CD4-positive, alpha-beta memory T cell (primary cell): Measurements from ENCODE around the gene SERPINE3. TPM values are rescaled to one million over a fixed set of nuclear protein-coding genes. Genes with fewer than 3 reads are reported as not detected.

Experiments
- CTCF ChIA-PET: fragments of 350-600 bp; sonication (Branson Sonifier 250); formaldehyde crosslinking; loops from one replicate; lab custom pipeline; 2021; ENCODE audit warnings: inconsistent platforms; ENCODE audit not compliant: partially characterized antibody; lab: Charles Lee
- POLR2A ChIA-PET: fragments of 350-600 bp; sonication (Branson Sonifier 250); formaldehyde crosslinking; loops from one replicate; lab custom pipeline; 2021; ENCODE audit not compliant: partially characterized antibody; lab: Charles Lee
- DNase-seq, 5 donors: peaks; one replicate each; pipeline versions ENCODE4 v3.0.0 to v3.0.0-alpha.2; 2020 to 2022; ENCODE audit warnings: mixed read lengths in 1 of 5
- H3K27ac ChIP-seq: one replicate; pipeline ENCODE4 v1.7.0; 2013; ENCODE audit warnings: low read depth, low read length
- H3K27me3 ChIP-seq: 2 replicates; pipeline ENCODE4 v1.7.0; 2013; ENCODE audit warnings: mild to moderate bottlenecking, low read length, moderate library complexity; ENCODE audit not compliant: insufficient read depth
- H3K36me3 ChIP-seq: 2 replicates; pipeline ENCODE4 v1.7.0; 2013; ENCODE audit warnings: mild to moderate bottlenecking, low read length, moderate library complexity; ENCODE audit not compliant: insufficient read depth
- H3K4me1 ChIP-seq: 2 replicates; pipeline ENCODE4 v1.7.0; 2013; ENCODE audit warnings: mild to moderate bottlenecking, low read length, moderate library complexity; ENCODE audit not compliant: insufficient read depth
- H3K4me3 ChIP-seq, 2 donors: one replicate each; pipeline ENCODE4 v1.7.0; 2013; ENCODE audit warnings: low read length in 2 of 2, mild to moderate bottlenecking in 1 of 2
- H3K9me3 ChIP-seq, 2 donors: one replicate each; pipeline ENCODE4 v1.7.0; 2013; ENCODE audit warnings: low read length in 2 of 2, control low read depth in 1 of 2; ENCODE audit not compliant: control insufficient read depth in 1 of 2
- H3K27ac Mint-ChIP-seq, 7 donors: one replicate each; pipeline ENCODE4 v1.8.0; 2020 to 2021; ENCODE audit warnings: mixed read lengths in 7 of 7, mild to moderate bottlenecking in 6 of 7, inconsistent platforms in 3 of 7, moderate library complexity in 3 of 7
- H3K27me3 Mint-ChIP-seq, 2 donors: one replicate each; pipeline ENCODE4 v1.8.0; 2020 to 2021; ENCODE audit warnings: mixed read lengths in 2 of 2
- H3K36me3 Mint-ChIP-seq, 2 donors: one replicate each; pipeline ENCODE4 v1.8.0; 2020 to 2021; ENCODE audit warnings: mixed read lengths in 2 of 2, inconsistent platforms in 1 of 2, mild to moderate bottlenecking in 1 of 2
- H3K4me1 Mint-ChIP-seq, 4 donors: one replicate each; pipeline ENCODE4 v1.8.0; 2020 to 2021; ENCODE audit warnings: mixed read lengths in 4 of 4, mild to moderate bottlenecking in 1 of 4
- H3K4me3 Mint-ChIP-seq, 8 donors: one replicate each; pipeline ENCODE4 v1.8.0; 2020 to 2021; ENCODE audit warnings: mixed read lengths in 8 of 8, mild to moderate bottlenecking in 7 of 8, moderate library complexity in 6 of 8, inconsistent platforms in 3 of 8
- H3K9me3 Mint-ChIP-seq, 8 donors: one replicate each; pipeline ENCODE4 v1.8.0; 2020 to 2021; ENCODE audit warnings: mixed read lengths in 8 of 8, mild to moderate bottlenecking in 5 of 8, inconsistent platforms in 3 of 8, moderate library complexity in 1 of 8
- intact Hi-C: fragments of 100-400 bp; cut with micrococcal nuclease; formaldehyde crosslinking; loops from one replicate; pipeline ENCODE4 v1.15.1; 2023
- polyA plus RNA-seq, 2 donors: library from polyadenylated mRNA; unstranded; fragments of 300-500 nt; fragmentation: Illumina TruSeq; gene quantifications; one replicate each; pipeline ENCODE4 v1.2.3, GENCODE V29; 2021
- total RNA-seq, 2 experiments: library from RNA; stranded (reverse); gene quantifications; one replicate each; pipeline ENCODE4 v1.2.3, GENCODE V29; 2021

SERPINE3 gene
- total and polyA plus RNA-seq, 4 experiments from 2014 or later, result not detected

DNA sequence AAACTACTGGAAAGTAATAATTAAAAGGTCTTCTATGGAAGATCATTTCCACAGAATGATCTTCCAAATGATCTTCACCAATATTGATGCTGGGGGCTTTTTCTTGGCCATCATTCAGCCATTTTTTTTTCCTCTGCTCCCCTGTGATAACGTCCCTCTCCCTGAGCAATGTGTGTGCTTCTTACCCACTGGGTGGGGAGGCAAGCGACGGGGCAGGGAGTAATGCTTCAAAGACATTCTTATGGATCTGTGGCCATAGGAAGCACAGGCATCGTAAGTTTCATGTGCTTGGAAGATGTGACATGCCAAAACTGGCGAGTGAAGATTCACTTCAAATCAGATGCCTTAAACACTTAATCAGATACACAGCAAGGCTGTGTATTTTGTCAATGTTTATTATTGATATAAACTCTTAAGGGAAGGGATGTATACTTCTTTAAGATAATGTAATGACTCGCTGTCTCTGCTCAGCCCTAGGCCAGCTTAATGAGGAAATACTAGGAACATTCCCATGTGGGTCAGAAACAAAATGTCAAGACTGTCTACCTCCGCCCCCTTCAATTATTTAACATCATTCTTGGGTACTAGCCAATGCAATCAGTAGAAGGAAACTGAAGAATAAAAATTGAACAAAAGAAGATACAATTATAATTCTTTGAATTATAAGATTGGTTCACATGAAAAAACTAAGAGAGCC is 34.1 kb upstream of the SERPINE3 start:
- H3K27me3 ChIP-seq, result no peaks in the 10 kb centered on the region
- ChIA-PET POLR2A (no interaction called here), CTCF (no interaction called here)
- no peaks in the 10 kb centered on the region for H3K9me3 Mint-ChIP-seq
- no peaks in the 10 kb centered on the region for H3K9me3 ChIP-seq
- no peak overlapping the region for H3K27ac ChIP-seq
- H3K4me1 Mint-ChIP-seq, result no peaks in the 10 kb centered on the region
- no peak overlapping the region for H3K4me3 Mint-ChIP-seq
- H3K36me3 Mint-ChIP-seq, result no peaks in the 10 kb centered on the region
- no peaks in the 10 kb centered on the region for H3K4me1 ChIP-seq
- intact Hi-C loops, result no loop called here
- DNase-seq, result no peak
- no peaks in the 10 kb centered on the region for H3K36me3 ChIP-seq
- H3K4me3 ChIP-seq, result no peak overlapping the region
- H3K27ac Mint-ChIP-seq, result no peak overlapping the region
- H3K27me3 Mint-ChIP-seq, result peaks cover 0 to 5% of the 10 kb centered on the region in 2 donors

DNA sequence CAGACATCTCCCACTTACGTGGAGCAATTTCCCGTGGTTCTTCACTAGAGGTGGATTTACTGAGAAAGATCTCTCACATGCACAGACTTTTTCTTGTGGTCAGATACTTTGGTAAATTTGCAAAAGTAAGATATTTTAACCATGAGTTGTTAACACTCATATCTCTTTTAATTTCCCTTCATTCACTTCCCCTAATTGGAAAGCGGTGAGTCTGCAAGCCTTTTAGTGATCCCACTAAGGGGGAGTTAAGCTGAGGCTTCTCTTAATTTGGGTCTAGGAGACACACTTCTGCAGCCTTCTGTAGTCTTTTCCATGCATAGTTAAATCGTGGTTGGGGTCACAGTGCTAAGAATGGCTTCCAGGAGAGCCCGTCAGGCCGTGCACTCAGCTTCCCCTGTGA is 30.7 kb upstream of the SERPINE3 start:
- H3K27ac ChIP-seq, result no peak overlapping the region
- no peaks in the 10 kb centered on the region for H3K27me3 ChIP-seq
- Mint-ChIP-seq H3K4me1 (no peaks in the 10 kb centered on the region), H3K27me3 (peaks cover 5 to 9% of the 10 kb centered on the region in 2 donors), H3K4me3 (no peak overlapping the region), H3K27ac (no peak overlapping the region), H3K9me3 (no peaks in the 10 kb centered on the region), H3K36me3 (no peaks in the 10 kb centered on the region)
- ChIA-PET POLR2A (no interaction called here), CTCF (interaction anchor here (1.4 to 3.1 kb wide), 2 partner anchors 21 to 488 kb away, joined by 3 to 17 read pairs; no protein-coding TSS in a partner anchor)
- H3K4me1 ChIP-seq, result no peaks in the 10 kb centered on the region
- H3K4me3 ChIP-seq, result no peak overlapping the region
- no peaks in the 10 kb centered on the region for H3K9me3 ChIP-seq
- H3K36me3 ChIP-seq, result no peaks in the 10 kb centered on the region
- intact Hi-C loops, result no loop called here
- no peak for DNase-seq

DNA sequence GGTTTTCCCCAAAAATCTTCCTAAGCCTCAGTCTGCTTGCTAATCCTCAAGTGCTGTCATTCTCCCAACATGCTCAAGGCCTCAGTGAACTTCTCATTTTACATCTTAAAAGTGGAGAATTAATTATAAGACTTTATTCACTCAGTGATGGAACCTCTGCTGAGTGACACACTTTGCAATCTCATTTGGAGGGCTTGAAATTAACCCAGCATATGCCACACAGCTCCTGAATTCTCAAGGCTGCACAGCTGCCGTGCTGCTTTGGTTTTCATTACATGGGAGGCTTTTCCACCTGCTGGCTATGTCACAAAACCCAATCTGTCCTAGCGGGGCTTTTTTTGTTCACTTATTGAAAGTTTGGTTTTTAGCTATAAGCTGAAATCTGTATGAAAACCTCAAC is 28.3 kb upstream of the SERPINE3 start:
- intact Hi-C loops, result no loop called here
- Histone ChIP-seq H3K9me3 (no peaks in the 10 kb centered on the region), H3K27me3 (no peaks in the 10 kb centered on the region), H3K27ac (no peak overlapping the region), H3K36me3 (no peaks in the 10 kb centered on the region), H3K4me3 (no peak overlapping the region), H3K4me1 (no peaks in the 10 kb centered on the region)
- CTCF ChIA-PET, result interaction anchor here (1.1 to 1.5 kb wide), 2 partner anchors 22 to 25 kb away, joined by 3 to 4 read pairs; no protein-coding TSS in a partner anchor
- H3K4me1 Mint-ChIP-seq, result no peaks in the 10 kb centered on the region
- H3K4me3 Mint-ChIP-seq, result no peak overlapping the region
- no peaks in the 10 kb centered on the region for H3K36me3 Mint-ChIP-seq
- no peak overlapping the region for H3K27ac Mint-ChIP-seq
- POLR2A ChIA-PET, result no interaction called here
- peaks cover 5 to 9% of the 10 kb centered on the region in 2 donors for H3K27me3 Mint-ChIP-seq
- DNase-seq, result no peak
- H3K9me3 Mint-ChIP-seq, result no peaks in the 10 kb centered on the region

DNA sequence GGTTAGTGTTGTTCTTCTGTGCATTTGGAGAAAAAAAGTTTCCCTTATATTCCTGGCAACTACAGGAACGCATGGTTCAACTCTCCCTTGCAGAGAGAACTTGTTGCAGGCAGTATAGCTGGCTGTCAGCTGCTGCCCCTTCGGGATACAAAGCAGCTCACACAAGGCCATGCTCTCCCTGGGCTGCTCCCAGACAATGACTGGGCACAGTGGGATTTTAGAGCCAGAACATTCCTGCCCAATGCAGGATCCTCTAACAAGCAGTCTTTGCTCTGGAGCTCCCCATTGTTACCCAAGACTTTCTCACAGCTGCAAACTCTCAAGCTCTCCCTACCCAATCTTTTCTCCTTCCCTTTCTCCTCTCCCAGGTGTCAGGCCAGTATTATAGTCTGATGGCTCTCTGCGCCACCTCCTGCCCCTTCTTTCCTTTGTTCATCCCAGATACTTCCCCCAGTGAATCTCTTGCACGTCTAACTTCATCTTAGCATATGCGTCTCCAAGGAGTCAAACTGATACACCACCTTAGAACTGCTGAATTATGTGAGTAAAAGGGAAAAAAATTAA is 27.5 kb upstream of the SERPINE3 start:
- H3K9me3 ChIP-seq, result no peaks in the 10 kb centered on the region
- H3K4me3 ChIP-seq, result no peak overlapping the region
- ChIA-PET CTCF (interaction anchor here (1.1 to 1.5 kb wide), 2 partner anchors 23 to 26 kb away, joined by 3 to 4 read pairs; no protein-coding TSS in a partner anchor), POLR2A (no interaction called here)
- intact Hi-C loops, result no loop called here
- Mint-ChIP-seq H3K27me3 (peaks cover 5 to 9% of the 10 kb centered on the region in 2 donors), H3K27ac (no peak overlapping the region), H3K9me3 (no peaks in the 10 kb centered on the region), H3K4me3 (no peak overlapping the region), H3K4me1 (no peaks in the 10 kb centered on the region), H3K36me3 (no peaks in the 10 kb centered on the region)
- no peak for DNase-seq
- no peak overlapping the region for H3K27ac ChIP-seq
- H3K36me3 ChIP-seq, result no peaks in the 10 kb centered on the region
- H3K27me3 ChIP-seq, result no peaks in the 10 kb centered on the region
- no peaks in the 10 kb centered on the region for H3K4me1 ChIP-seq

DNA sequence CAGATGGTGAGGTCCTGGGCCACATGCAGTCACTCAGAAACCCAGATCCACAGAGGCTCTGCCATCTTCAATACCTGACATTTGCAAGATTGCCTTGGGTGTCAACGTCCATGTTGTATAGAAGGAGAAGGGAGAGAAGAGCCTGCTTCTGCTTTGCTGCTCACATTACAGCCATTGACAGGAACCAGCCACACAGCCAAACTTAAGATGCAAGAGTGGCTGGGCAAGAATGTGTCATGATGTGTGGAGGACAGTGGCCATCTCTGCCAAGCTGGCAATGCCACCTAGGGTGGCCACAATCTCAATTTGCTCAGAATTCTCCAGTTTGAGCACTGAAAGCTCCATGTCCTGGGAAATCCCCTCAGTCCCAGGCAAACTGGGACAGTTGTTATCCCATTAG is 25.9 kb upstream of the SERPINE3 start:
- CTCF ChIA-PET, result no interaction called here
- Histone ChIP-seq H3K27me3 (no peaks in the 10 kb centered on the region), H3K4me3 (no peak overlapping the region), H3K9me3 (no peaks in the 10 kb centered on the region), H3K4me1 (no peaks in the 10 kb centered on the region), H3K36me3 (no peaks in the 10 kb centered on the region), H3K27ac (no peak overlapping the region)
- Mint-ChIP-seq H3K27ac (no peak overlapping the region), H3K4me3 (no peak overlapping the region), H3K36me3 (no peaks in the 10 kb centered on the region), H3K9me3 (no peaks in the 10 kb centered on the region), H3K27me3 (peaks cover 5 to 9% of the 10 kb centered on the region in 2 donors), H3K4me1 (no peaks in the 10 kb centered on the region)
- POLR2A ChIA-PET, result no interaction called here
- intact Hi-C loops, result no loop called here
- DNase-seq, result no peak

DNA sequence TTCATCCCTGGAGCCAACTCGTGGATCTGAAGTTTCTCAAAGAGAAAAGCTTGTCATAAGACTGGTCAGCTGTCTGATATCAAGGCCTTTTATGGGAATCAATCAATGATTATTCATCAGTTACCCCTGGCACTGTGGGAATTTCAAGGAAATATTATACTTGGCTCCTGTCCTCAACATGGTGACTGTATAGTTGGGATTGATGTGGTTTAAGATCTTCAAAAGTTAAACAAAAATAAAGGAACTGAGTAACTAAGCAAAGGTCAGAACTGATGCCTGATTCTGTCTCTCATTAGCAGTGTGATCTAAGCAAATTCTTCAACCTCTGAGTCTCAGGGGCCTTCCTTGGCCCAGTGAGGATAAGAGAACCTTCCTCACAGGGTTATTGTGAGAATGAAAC is 22.2 kb upstream of the SERPINE3 start:
- no peaks in the 10 kb centered on the region for H3K4me1 Mint-ChIP-seq
- no peak overlapping the region for H3K4me3 Mint-ChIP-seq
- H3K27me3 Mint-ChIP-seq, result peaks cover under 1 to 2% of the 10 kb centered on the region in 2 donors
- no peaks in the 10 kb centered on the region for H3K9me3 ChIP-seq
- H3K27me3 ChIP-seq, result no peaks in the 10 kb centered on the region
- no peak for DNase-seq
- intact Hi-C loops, result no loop called here
- no peaks in the 10 kb centered on the region for H3K9me3 Mint-ChIP-seq
- no peak overlapping the region for H3K27ac Mint-ChIP-seq
- no peak overlapping the region for H3K27ac ChIP-seq
- H3K4me1 ChIP-seq, result no peaks in the 10 kb centered on the region
- POLR2A ChIA-PET, result no interaction called here
- CTCF ChIA-PET, result no interaction called here
- H3K36me3 ChIP-seq, result no peaks in the 10 kb centered on the region
- H3K36me3 Mint-ChIP-seq, result no peaks in the 10 kb centered on the region
- H3K4me3 ChIP-seq, result no peak overlapping the region

DNA sequence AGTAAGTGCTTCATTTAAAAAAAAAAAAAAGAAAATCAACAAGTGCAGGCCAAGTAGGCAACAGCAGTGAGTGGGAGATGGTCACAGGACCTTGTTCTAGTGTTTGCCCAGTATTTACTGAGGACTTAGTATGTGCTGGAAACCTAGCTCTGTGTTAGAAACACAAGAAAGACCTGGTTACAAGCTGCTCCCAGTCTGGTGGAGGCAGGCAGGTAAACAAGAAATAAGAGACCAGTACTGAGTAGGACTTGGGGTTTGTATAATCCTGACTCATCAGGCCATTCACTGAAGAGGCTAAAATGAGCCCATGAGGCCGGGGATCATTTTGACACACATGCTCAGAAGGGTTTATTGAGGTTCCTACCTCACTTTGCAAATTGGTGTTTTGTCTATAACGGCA is 21.5 kb upstream of the SERPINE3 start:
- Mint-ChIP-seq H3K4me1 (no peaks in the 10 kb centered on the region), H3K27me3 (peaks cover 0 to 1% of the 10 kb centered on the region in 2 donors), H3K4me3 (no peak overlapping the region), H3K9me3 (no peaks in the 10 kb centered on the region), H3K27ac (no peak overlapping the region), H3K36me3 (no peaks in the 10 kb centered on the region)
- POLR2A ChIA-PET, result no interaction called here
- Histone ChIP-seq H3K27ac (no peak overlapping the region), H3K4me3 (no peak overlapping the region), H3K9me3 (no peaks in the 10 kb centered on the region), H3K4me1 (no peaks in the 10 kb centered on the region), H3K36me3 (no peaks in the 10 kb centered on the region), H3K27me3 (no peaks in the 10 kb centered on the region)
- CTCF ChIA-PET, result no interaction called here
- DNase-seq, result no peak
- intact Hi-C loops, result no loop called here
